ENCODE data around the gene GRK5.

- TF ChIP-seq EZH2 (optimal IDR thresholded peaks at IDR 0.05; ENCODE audit: low read depth, low read length), result no peak
- TF ChIP-seq, protein P1, sequence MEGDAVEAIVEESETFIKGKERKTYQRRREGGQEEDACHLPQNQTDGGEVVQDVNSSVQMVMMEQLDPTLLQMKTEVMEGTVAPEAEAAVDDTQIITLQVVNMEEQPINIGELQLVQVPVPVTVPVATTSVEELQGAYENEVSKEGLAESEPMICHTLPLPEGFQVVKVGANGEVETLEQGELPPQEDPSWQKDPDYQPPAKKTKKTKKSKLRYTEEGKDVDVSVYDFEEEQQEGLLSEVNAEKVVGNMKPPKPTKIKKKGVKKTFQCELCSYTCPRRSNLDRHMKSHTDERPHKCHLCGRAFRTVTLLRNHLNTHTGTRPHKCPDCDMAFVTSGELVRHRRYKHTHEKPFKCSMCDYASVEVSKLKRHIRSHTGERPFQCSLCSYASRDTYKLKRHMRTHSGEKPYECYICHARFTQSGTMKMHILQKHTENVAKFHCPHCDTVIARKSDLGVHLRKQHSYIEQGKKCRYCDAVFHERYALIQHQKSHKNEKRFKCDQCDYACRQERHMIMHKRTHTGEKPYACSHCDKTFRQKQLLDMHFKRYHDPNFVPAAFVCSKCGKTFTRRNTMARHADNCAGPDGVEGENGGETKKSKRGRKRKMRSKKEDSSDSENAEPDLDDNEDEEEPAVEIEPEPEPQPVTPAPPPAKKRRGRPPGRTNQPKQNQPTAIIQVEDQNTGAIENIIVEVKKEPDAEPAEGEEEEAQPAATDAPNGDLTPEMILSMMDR (IDR thresholded peaks at IDR 0.05; ENCODE audit: low read length), result no peak
These were observed 44.7 kb downstream of the GRK5 start for GRCh38 chr10:119252051-119252465.

Measured in MM.1S (cell line).